GM18499 (cell line): ENCODE measurements around the gene PSMD10.
A peak's percentile ranks its signal among the peaks of the same experiment; 100 is the strongest.

Experiments used
- ATAC-seq: cut with Tn5 transposase; IDR thresholded peaks from one replicate; pipeline ENCODE4 v1.9.1; 2021; ENCODE audit warnings: moderate number of reproducible peaks; ENCODE audit not compliant: insufficient read depth, unreplicated experiment

PSMD10 gene, protein sequence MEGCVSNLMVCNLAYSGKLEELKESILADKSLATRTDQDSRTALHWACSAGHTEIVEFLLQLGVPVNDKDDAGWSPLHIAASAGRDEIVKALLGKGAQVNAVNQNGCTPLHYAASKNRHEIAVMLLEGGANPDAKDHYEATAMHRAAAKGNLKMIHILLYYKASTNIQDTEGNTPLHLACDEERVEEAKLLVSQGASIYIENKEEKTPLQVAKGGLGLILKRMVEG

GRCh38 chrX:108091264-108091877 is at the start of gene PSMD10, which contains the start of gene ATG4A:
TSS of gene PSMD10 (minus strand) at chrX:108091542. CDS start at chrX:108091520, 22 bp downstream.
TSS of gene ATG4A (plus strand) at chrX:108091778. CDS start at chrX:108091827, 49 bp downstream.
- ATAC-seq: peak; percentile 91

GRCh38 chrX:108138814-108139702 is 47.7 kb upstream of the PSMD10 start:
- ATAC-seq: no peak

GRCh38 chrX:108134724-108135123 is 43.4 kb upstream of the PSMD10 start:
- ATAC-seq: no peak

- no peak for ATAC-seq
These were observed 41.5 kb upstream of the PSMD10 start for GRCh38 chrX:108132876-108133275.

GRCh38 chrX:108132034-108132433 is 40.7 kb upstream of the PSMD10 start:
- no peak for ATAC-seq

- ATAC-seq: no peak
These were observed 40.1 kb upstream of the PSMD10 start for GRCh38 chrX:108131471-108131870.

GRCh38 chrX:108130889-108131288 is 39.5 kb upstream of the PSMD10 start:
- no peak for ATAC-seq

DNA sequence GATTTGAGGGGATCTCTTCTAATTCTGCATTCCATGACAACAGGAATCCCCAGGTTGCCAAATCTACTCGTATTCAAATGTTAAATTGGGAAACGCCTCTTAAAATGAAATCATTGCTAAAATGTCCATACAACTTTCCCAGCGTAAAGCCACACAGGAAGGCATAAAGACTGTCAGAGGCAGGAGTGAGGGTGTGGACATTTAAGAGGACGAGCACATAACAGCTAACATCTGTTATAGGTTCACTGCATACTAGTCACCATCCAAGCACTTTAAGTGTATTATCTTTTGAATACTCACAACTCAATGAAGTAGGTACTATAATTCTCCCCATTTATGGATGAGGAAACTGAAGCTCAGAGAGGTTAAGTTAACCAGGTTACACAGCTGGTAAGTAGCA is 35.8 kb upstream of the PSMD10 start:
- no peak for ATAC-seq

DNA sequence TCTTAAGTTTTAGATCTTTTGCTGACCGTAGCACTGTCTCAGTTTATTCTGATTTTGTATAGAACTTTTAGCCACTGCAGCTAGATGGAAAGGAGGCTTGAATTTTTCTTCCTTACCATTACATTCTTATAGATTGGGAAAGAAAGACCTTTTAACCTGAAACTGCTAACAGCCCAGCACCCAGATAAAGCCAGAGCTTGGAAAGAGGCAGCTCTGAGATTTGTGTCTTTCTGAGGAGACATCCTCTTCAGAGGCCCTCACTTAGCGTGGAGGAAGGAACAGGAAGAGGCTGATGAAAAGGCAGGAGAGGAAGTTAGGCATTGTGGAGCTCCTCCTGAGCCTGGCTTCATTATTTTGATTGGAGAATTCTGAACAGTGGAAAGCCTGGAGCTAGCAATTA is 35.3 kb upstream of the PSMD10 start:
- ATAC-seq: no peak

DNA sequence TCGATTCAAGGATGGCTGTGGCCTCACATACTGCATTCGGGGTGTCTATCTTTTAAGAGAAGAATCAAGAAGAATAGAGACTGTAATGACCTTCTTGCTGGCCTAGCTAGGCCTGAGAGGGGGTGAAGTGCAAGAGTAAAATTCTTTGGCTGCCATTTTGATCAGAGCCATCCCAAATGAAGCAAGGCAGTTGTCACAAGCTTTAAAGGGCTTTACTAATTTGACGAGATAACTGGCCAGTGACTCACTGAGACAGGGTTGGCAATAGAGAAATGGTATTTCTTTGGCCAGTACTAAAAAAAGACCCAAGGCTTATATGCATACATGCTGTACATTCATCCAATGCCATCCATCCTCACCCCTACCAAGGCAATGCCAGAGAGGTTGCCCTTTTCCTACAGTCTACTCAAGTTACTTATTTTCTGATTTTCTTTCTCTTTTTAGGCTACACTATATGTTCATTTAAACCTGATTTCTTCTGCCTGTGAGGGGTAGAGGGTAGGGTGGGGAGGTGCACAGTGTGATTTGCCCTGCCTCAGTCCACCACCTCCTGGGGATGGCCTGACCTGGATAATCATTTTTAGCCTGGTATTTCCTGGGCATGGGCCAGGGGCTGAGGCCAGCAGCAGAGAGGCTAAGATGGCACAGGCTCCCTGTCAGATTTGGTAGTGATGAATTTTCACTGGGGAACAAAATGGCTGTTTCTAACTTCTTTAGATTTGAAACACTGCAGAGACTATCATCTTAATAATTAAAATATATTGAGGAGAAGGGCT is 32.4 kb upstream of the PSMD10 start:
- no peak for ATAC-seq

DNA sequence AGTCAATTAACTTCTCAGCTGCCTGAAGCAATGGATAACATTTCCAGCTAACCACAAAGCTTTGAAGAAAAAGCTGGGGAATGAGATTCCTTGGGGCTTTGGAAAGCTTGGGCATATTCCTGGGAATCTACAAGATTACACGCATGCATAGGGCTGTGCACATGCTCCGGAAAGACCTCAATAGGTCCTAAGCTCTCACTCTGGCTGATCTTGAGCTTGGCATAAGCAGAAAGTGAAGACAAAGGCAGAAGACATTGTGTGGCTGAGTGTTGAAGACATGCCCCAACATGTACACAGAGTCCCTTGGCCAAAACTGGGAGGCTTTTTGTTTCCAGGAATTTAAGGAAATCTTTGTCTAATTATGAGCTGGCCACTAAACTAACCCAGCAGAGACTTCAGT is 31.4 kb upstream of the PSMD10 start:
- no peak for ATAC-seq

- no peak for ATAC-seq
These were observed 29.9 kb upstream of the PSMD10 start for GRCh38 chrX:108121291-108121690.

DNA sequence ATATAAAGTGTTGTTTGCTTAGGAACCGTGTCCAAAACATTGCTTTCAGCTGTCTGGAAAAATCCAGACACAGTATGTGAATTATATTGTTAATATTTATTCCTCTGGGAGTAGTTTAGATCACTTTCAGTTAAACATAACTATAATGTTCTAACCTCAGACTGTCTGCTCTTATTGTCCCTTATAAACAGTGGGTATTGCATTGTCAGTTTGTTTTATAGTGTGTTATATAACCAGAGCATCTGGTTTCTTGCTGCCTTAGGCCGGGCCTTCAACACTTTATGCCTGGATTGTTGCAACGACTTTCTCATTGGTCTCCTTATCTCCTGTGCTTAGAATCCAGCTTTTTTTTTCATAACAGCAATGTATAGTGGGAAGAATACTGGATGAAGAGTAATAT is 26.6 kb upstream of the PSMD10 start:
- ATAC-seq: no peak

DNA sequence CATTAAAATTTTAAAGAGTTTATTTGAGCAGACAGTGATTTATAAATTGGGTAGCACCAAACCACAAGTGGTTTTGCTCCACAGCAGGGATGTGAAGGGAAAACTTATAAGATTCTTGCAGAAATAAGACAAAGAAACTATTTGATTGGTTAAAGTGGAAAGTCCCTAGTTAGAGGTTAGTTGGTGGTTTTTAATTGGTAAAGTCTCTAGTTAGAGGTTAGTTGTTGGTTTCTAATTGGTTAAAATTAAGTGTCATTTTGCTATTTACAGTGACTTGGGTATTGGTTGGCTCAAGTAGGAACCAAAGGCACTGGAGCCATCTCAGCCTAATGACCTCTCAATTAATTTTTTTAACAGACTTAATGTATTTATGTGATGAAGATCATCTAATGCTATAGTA is 23.2 kb upstream of the PSMD10 start:
- no peak for ATAC-seq

DNA sequence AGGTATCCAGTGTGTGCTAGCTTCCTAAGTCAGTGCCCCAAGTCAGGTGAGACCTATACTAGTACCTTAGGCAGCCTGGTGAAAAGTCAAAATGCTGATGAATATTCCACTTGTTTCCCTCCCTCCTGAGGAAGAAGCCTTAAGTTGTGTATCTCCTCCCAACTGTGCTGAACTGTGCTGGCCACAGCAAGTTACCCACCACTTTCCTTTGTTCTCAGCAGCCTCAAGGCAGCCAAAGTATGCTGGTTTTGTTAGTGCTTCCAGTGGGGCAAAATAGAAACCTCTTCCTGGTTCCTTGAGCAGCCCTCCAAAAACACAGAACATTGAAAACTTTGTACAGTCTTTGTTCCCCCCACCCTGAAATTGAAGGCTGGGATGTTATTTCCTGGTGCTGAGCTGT is 14.1 kb upstream of the PSMD10 start:
- ATAC-seq: no peak

DNA sequence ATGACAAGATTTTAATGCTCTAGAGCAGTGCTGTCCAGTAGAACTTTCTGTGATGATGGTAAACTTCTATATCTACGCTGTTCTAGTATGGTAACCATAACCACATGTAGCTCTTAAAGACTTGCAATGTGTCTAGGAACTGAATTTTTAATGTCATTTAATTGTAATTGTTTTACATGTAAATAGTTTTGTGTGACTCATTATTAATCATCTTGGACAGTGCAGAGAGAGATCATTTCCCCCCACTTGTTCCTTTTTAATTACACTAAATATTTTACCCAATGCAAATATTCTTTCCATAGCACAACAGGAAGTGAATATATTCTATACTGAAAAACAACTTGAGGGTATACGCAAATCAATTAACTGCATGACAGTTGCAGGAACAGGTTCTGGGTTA is 6.0 kb upstream of the PSMD10 start:
- ATAC-seq: no peak

DNA sequence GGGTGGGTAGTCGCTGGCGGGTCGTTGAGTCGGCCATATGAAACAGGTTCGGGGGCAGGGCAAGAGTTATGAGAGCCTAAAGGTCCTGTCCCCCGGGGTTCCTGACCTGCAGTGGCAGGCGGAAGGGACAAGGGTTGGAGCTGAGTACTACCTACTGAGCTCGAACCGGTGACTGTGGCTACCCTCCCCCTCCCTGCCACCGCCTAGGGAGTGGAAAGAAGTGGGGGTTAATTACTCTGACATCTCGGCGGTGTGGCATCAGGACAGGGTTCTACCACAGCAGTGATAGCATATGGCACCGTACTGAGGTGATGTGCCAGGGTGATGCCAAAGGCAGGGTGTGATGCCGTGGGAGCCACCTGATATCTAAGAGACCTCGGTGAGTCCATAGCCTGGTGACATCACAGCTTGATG is 543 bp upstream of the PSMD10 start:
- ATAC-seq: peak; percentile 22

GRCh38 chrX:108090491-108091263 is 665 bp downstream of the PSMD10 start:
- ATAC-seq: no peak

GRCh38 chrX:108088511-108088910 is 2.8 kb downstream of the PSMD10 start:
- ATAC-seq: no peak

DNA sequence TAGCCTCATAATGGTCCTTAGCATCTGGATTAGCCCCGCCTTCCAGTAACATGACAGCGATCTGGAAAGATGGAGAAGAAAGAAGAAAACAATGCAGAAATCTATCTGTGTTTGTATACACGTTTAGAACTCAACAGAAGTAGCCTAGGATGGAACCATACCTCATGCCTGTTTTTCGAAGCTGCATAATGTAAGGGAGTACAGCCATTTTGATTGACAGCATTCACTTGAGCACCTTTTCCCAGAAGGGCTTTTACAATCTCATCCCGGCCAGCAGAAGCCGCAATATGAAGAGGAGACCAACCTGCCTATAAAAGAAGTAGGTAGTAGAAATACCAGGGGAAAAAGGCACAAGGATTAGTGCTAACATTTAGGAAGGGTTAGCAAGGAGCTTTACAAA is 3.5 kb downstream of the PSMD10 start:
- ATAC-seq: no peak
